NCI-H82 (cell line): ENCODE data around the gene SSH3.
A peak's percentile ranks its signal among the peaks of the same experiment; 100 is the strongest.

Experiments used
- DNase-seq: peaks from one replicate; lab custom pipeline; 2025; lab: John Stamatoyannopoulos, UW

Gene SSH3

GRCh38 chr11:67293090-67293489 lies 10.2 kb upstream of the SSH3 start:
- no peak for DNase-seq

DNA sequence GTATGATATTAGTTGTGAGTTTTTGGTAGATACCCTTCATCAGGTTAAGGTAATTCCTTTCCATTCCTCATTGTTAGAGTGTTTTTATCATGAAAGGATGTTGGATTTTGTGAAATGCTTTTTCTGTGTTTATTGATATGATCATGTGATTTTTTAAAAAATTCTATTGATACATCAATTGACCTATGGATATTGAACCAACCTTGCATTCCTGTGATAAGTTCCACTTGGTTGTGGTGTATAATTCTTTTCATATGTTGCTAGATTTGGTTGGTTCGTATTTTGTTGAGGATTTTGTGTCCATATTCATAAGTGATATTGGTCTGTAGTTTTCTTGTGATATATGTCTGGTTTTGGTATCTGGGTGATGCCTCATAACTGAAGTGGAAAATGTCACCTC lies 7.5 kb upstream of the SSH3 start:
- no peak for DNase-seq

DNA sequence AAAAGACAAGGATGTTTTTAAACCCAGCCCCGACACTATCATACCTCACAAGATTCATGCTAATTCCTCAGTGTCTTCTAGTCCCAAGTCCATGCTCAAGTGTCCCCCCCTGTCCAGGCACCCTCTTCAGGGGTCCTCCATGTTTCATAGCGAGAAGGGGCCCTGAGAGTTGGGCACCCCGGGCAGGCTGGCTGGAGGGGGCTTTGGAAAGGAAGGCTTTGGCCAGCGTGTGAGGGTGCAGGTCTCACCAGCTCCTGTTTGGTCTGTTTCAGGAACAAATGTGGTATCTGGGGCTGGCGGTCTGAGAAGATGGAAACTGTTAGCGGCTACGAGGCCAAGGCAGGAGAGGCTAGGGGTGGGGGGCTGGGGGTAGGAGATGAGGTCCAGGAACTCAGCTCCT lies 4.5 kb upstream of the SSH3 start:
- DNase-seq, result no peak

DNA sequence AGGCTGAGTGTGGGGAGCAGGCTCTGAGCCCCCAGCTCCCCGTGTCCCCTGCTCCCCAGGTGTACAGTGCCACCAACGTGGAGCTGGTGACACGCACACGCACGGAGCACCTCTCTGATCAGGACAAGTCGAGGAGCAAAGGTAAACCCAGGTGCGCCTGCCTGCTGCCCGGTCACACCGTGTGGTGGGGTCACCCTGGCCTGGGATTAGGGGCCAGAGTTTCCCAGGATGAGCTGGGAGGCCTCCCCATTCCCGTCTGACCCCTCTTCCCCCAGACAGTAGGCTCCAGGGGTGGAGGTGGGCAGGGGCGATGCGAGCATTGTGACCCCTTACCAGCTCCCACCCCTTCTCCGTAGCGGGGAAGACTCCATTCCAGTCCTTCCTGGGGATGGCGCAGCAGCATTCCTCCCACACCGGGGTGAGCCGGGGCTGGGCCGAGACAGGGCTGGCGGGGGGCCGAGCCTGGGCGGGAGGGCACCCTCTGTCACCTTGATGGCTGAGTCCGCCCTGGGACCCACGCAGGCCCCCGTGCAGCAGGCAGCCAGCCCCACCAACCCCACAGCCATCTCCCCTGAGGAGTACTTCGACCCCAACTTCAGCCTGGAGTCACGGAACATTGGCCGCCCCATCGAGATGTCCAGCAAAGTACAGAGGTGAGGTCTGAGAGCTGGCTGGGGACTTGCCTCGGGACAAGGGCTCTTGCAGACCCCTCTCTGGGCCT lies 3.7 kb upstream of the SSH3 start:
- DNase-seq, result no peak

DNA sequence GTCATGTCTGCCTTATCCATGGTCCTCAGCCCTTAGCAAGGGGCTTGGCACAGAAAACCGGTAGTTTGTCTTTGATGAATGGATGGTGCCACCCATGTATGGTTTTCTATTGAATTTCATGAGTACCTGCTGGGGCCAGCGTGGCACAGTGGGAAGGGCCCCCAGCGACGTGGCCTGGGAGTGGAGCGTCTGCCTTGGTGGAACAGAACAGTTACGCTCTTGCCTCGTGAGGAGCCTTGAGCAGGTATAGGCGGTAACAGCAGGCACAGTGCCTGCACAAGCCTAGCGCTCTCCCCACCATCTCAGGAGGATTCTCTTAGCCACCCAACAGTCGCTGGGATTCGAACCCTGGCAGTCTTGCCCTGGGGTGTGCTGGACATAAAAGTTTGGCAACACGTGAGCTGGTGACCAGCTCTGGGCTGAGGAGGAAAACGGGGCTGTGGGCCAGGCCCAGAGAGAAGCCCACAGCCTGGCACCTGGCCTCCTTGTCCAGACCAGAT lies 3.0 kb upstream of the SSH3 start:
- no peak for DNase-seq

DNA sequence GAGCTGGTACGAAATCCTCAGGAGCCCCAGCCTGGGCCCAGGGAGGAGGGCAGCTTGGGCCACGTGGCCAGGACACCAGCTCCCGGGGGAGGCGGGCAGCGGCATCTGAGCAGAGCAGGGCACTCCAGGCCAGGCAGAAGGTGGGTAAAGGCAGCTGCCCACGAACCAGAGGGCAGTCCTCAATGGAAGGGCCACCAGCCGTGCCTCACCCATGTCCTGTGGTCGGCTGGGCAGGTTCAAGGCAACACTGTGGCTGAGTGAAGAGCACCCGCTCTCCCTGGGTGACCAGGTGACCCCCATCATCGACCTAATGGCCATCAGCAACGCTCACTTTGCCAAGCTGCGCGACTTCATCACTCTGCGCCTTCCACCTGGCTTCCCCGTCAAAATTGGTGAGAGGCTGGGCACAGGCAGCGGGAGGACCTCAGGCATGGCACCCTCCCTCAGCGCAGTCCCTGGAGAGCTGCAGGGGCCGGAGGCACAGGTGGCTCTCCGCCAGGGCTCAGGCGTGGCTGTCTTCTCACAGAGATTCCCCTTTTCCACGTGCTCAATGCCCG lies 2.5 kb upstream of the SSH3 start:
- DNase-seq, result no peak

DNA sequence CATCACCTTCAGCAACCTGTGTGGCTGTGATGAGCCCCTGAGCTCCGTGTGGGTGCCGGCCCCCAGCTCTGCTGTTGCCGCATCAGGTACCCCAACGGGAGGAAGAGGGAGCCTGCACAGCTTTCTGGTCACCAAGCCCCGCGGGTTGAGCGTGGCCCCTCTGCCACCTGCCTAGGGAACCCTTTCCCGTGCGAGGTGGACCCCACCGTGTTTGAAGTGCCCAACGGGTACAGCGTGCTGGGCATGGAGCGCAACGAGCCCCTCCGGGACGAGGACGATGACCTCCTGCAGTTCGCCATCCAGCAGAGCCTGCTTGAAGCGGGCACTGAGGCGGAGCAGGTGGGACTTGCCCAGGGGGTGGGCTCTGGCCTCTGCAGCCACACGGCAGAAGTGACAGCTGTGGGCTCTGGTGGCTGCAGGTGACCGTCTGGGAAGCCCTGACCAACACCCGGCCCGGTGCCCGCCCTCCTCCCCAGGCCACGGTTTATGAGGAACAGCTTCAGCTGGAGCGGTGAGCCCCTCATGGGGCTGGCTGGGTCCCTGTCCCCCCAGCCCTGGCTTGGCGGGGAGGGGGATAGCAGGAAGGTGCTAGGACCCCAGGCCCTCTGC lies 1.9 kb upstream of the SSH3 start:
- DNase-seq, result no peak

GRCh38 chr11:67301951-67302516 lies 1.3 kb upstream of the SSH3 start:
- DNase-seq, result peak; percentile 78

DNA sequence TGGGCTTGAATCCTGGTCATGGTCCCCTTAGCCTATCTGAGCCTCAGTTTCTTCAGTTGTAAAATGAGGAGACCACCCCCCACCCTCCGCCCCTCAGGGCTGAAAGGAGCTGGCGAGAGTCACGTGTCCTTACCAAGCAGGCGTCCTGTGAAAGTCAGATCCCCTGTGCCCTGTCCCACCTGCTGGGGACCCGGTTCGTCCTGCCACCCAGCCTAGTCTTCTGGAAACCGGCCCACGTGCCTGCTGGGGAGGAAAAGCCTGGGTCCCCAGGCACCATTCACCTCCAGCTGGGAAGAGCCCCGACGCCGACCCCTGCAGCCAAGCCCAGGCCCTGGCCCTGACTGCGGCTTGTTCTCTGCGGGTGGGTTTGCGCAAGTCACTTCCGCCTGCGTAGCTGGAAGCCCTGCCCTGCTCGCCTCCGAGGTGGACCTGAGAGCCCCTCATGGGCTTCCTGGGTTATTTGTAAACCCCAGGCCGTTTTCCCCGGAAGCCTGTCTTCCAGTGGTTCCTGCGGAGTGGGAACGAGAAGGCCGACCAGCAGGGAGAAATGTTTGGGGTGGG lies 679 bp upstream of the SSH3 start:
- no peak for DNase-seq

- no peak for DNase-seq
Observed at GRCh38 chr11:67303835-67304411, 593 bp downstream of the SSH3 start.

DNA sequence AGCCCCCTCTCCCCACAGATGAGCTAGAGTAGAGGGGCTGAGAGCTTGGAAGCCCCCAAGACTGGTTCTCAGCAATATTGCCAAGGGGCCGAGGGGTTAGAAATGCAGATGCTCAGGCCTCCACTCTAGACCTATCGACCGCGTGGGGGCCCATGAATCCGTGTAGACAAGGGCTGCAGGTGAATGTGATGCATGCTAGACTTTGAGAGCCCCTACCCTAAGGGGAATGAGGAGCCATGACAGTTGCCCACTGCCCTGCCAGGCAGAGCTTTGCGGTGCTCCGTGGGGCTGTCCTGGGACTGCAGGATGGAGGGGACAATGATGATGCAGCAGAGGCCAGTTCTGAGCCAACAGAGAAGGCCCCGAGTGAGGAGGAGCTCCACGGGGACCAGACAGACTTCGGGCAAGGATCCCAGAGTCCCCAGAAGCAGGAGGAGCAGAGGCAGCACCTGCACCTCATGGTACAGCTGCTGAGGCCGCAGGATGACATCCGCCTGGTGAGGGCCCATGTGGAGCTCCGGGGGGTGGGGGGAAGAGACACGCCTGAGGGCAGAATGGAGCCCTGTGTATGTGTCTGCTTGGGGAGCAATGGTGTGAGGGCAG lies 1.3 kb downstream of the SSH3 start:
- DNase-seq, result no peak

GRCh38 chr11:67306769-67307544 lies 3.6 kb downstream of the SSH3 start:
- no peak for DNase-seq

GRCh38 chr11:67307545-67308001 lies 4.2 kb downstream of the SSH3 start:
- DNase-seq, result no peak

- no peak for DNase-seq
Observed at GRCh38 chr11:67308031-67308866, 4.9 kb downstream of the SSH3 start.

GRCh38 chr11:67309166-67309565 lies 5.8 kb downstream of the SSH3 start:
- DNase-seq, result peak; percentile 20

DNA sequence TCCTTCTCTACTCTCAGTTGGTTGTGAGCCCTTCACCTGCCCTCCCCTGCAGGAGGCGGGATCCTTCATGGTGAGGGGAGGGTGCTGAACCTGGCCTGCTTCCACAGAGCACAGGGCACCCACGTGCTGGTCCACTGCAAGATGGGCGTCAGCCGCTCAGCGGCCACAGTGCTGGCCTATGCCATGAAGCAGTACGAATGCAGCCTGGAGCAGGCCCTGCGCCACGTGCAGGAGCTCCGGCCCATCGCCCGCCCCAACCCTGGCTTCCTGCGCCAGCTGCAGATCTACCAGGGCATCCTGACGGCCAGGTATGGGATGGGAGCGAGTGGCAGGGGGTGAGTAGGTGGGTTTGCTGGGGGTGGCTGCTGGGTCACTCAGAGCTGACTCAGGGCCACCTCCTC lies 6.3 kb downstream of the SSH3 start:
- DNase-seq, result no peak

- DNase-seq, result no peak
Observed at GRCh38 chr11:67310246-67311050, 7.1 kb downstream of the SSH3 start.

DNA sequence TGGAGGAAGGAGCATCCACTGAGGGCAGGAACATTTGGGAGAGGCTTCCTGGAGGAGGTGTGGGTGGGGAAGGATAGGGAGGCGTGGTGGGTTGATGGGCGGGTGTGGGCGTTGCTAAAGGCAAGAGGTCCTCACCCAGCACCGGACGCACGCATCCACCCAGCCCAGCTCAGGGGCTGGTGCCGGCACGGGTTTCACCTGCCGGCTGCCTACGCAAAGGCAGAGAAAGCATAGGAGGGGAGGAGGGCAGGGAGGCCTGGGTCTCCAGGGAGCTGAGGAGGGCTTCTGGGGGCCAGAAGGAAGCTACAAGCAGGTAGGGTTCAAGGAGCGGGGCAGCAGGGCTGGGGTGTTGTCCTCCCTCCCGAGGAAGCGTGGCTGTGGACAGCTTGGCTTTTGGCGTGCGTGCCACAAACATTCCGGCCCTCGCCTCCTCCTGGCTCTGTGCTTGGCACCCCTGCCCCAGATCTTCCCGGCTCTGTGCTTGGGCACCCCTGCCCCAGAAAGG lies 7.8 kb downstream of the SSH3 start:
- DNase-seq, result no peak

- no peak for DNase-seq
Observed at GRCh38 chr11:67311556-67312082, 8.3 kb downstream of the SSH3 start.
